GM12878 (cell line): Measurements from ENCODE around the gene FBXO3. TPM values are rescaled to one million over a fixed set of nuclear protein-coding genes. Genes with fewer than 3 reads are reported as not detected.

Source experiments
- ATAC-seq: fragments of 200-7000 bp; cut with Tn5 transposase; 3 replicates; pipeline ENCODE4 v1.9.1; 2020; ENCODE audit warnings: mild to moderate bottlenecking, moderate library complexity
- BruUV-seq: library from RNA; stranded (reverse); fragments of 400-500 nt; replicated peaks from 2 replicates; lab custom pipeline; 2021; lab: Mats Ljungman, UMichigan
- CTCF ChIA-PET: fragments of 300-600 bp; sonication (Branson Sonifier 250); formaldehyde crosslinking; extraction: SDS; loops from one replicate; lab custom pipeline; 2021; ENCODE audit warnings: inconsistent platforms; lab: Yijun Ruan, JAX
- POLR2A ChIA-PET: fragments of 350-600 bp; formaldehyde crosslinking; extraction: SDS; loops from one replicate; lab custom pipeline; 2021; ENCODE audit warnings: inconsistent platforms; lab: Charles Lee
- RAD21 ChIA-PET: fragments of 300-600 bp; sonication (Branson Sonifier 250); formaldehyde crosslinking; loops from one replicate; lab custom pipeline; 2023; ENCODE audit warnings: antibody characterized with exemption; ENCODE audit not compliant: unreplicated experiment; lab: Charles Lee
- SMC1A ChIA-PET: fragments of 300-600 bp; sonication (Branson Sonifier 250); formaldehyde crosslinking; loops from one replicate; lab custom pipeline; 2023; ENCODE audit not compliant: unreplicated experiment, uncharacterized antibody; lab: Charles Lee
- DNase-seq: peaks from one replicate; pipeline ENCODE4 v3.0.0-alpha.2; 2011; ENCODE audit warnings: low read depth, low spot score
- FAIRE-seq: peaks from 3 replicates; lab custom pipeline; 2011; peaks lifted over from hg19 to GRCh38; lab: Jason Lieb, UNC
- H2AFZ ChIP-seq: 2 replicates; pipeline ENCODE4 v1.6.0; 2011; ENCODE audit warnings: low read depth, low read length, control low read depth; ENCODE audit not compliant: control insufficient read depth
- H3K27ac ChIP-seq: 2 replicates; pipeline ENCODE4 v1.5.1; 2011; ENCODE audit warnings: control low read depth; ENCODE audit not compliant: control insufficient read depth, insufficient read depth
- H3K27me3 ChIP-seq, 2 experiments: replicated peaks in 1 of 2; 2 replicates each; pipeline versions ENCODE4 v1.6.0 to v1.6.1; 2011; ENCODE audit warnings: low read length in 1 of 2; ENCODE audit not compliant: control insufficient read depth in 2 of 2, insufficient read depth in 2 of 2
- H3K36me3 ChIP-seq, 2 experiments: 2 replicates each; pipeline ENCODE4 v1.5.1; 2011; ENCODE audit warnings: low read length in 1 of 2; ENCODE audit not compliant: control insufficient read depth in 2 of 2, insufficient read depth in 2 of 2
- H3K4me1 ChIP-seq: 2 replicates; pipeline ENCODE4 v1.6.1; 2011; ENCODE audit warnings: mild to moderate bottlenecking, low read length, moderate library complexity, mixed read lengths; ENCODE audit not compliant: control insufficient read depth, insufficient read depth
- H3K4me2 ChIP-seq: 2 replicates; pipeline ENCODE4 v1.6.0; 2011; ENCODE audit warnings: control low read depth; ENCODE audit not compliant: control insufficient read depth, insufficient read depth
- H3K4me3 ChIP-seq: fragments of 200-600 bp; sonication (generic); 2 replicates; pipeline ENCODE4 v1.5.1; 2016
- H3K79me2 ChIP-seq: 2 replicates; pipeline ENCODE4 v1.6.0; 2011; ENCODE audit warnings: low read length; ENCODE audit not compliant: control insufficient read depth, insufficient read depth
- H3K9ac ChIP-seq: 2 replicates; pipeline ENCODE4 v1.8.0; 2011; ENCODE audit warnings: low read length, control low read depth, mixed read lengths; ENCODE audit not compliant: control insufficient read depth, insufficient read depth
- H3K9me3 ChIP-seq: replicated peaks from 3 replicates; pipeline ENCODE4 v1.5.1; 2011; ENCODE audit warnings: mild to moderate bottlenecking, low read length; ENCODE audit not compliant: control insufficient read depth, insufficient read depth
- H4K20me1 ChIP-seq: 2 replicates; pipeline ENCODE4 v1.6.0; 2011; ENCODE audit not compliant: control insufficient read depth, insufficient read depth
- CBX3 ChIP-seq: fragments of 200-600 bp; sonication (generic); IDR thresholded peaks from 2 replicates; pipeline ENCODE4 v1.6.1; 2016; ENCODE audit warnings: low read depth, borderline replicate concordance
- FOS ChIP-seq: IDR thresholded peaks from 3 replicates; pipeline ENCODE4 v1.6.1; 2011; ENCODE audit warnings: borderline replicate concordance; ENCODE audit not compliant: insufficient read length; ENCODE audit errors: extremely low read depth
- IRF4 ChIP-seq: IDR thresholded peaks from 2 replicates; pipeline ENCODE4 v1.6.1; 2011; ENCODE audit warnings: low read depth, low read length
- MXI1 ChIP-seq: fragments of 150-350 bp; IDR thresholded peaks from 2 replicates; pipeline ENCODE4 v1.6.1; 2011; ENCODE audit warnings: low read depth, mild to moderate bottlenecking, inconsistent platforms, low read length, improper control_type of control experiment
- PML ChIP-seq: IDR thresholded peaks from 2 replicates; pipeline ENCODE4 v1.6.1; 2012; ENCODE audit warnings: low read length, inconsistent platforms
- ZNF622 ChIP-seq: fragments of 450-650 bp; IDR thresholded peaks from 2 replicates; pipeline ENCODE4 v1.6.1; 2017; ENCODE audit warnings: mild to moderate bottlenecking, inconsistent platforms
- WGBS: methylation state at CpG from one replicate; pipeline ENCODE4 v1.1.6; 2016; ENCODE audit warnings: low lambda C conversion rate; ENCODE audit not compliant: insufficient replicate concordance, insufficient coverage; ENCODE audit errors: missing lambda C conversion rate; 5-methylcytosine and 5-hydroxymethylcytosine counted together
- in situ Hi-C: fragments of 300-500 bp; cut with MboI; formaldehyde crosslinking; loops from 9 replicates; pipeline ENCODE4 v1.14.3; 2018; ENCODE audit warnings: mixed read lengths
- intact Hi-C: fragments of 100-400 bp; cut with micrococcal nuclease; formaldehyde crosslinking; loops from one replicate; pipeline ENCODE4 v1.14.2; 2022; ENCODE audit not compliant: unreplicated experiment
- polyA plus RNA-seq, 11 experiments: library from polyadenylated mRNA; depleted of rRNA in 4 of 11; unstranded in 6 of 11; stranded (reverse) in 5 of 11; fragments of >200 nt; fragmentation: Nextera tagmentation in 4 of 11; fragmentation: Illumina TruSeq in 1 of 11; extraction: Ambion mirVana in 4 of 11; extraction: Trizol in 1 of 11; gene quantifications; 1 replicate in 1 of 11; 2 replicates in 10 of 11; pipeline versions ENCODE4 v1.2.1 to v1.2.3, GENCODE V29; 2011 to 2016; ENCODE audit warnings: inconsistent platforms in 2 of 11, missing spikeins in 2 of 11, low read depth in 1 of 11
- total RNA-seq, 4 experiments: library from RNA; depleted of rRNA in 3 of 4; stranded (reverse); fragments of >200 nt in 3 of 4; fragmentation: Illumina TruSeq in 1 of 4; extraction: Trizol in 1 of 4; gene quantifications; 2 replicates each; pipeline versions ENCODE4 v1.2.1 to v1.2.3, GENCODE V29; 2013 to 2021
- TF ChIP-seq, protein P1 (sequence below): fragments of 450-650 bp; IDR thresholded peaks from 2 replicates; pipeline ENCODE4 v1.6.1; 2017; ENCODE audit warnings: borderline replicate concordance

FBXO3 gene
- total and polyA plus RNA-seq, 10 of the 15 experiments (the other 5 are each of a cell fraction or from before 2014, with no cell fraction given) = 8.9 to 33.4 (median 13.8) TPM

DNA sequence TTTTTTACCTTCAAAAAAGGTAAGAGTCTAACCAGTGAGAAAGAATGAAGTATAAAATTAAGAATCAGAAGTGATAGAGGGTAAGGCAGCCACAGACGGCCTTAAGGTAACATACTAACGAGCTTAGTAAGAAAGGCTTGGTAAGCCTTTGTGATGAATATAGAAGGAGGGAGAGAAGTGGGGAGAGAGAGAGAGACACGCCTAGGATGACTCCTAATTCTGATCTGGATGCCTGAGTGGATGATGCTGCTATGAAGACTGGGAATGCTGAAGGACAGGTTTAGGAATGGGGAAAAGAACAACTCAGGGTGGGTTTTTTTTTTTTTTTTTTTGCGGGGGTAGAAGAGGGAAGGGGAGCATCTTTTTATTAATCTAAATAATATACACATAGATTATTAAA is 4.8 kb downstream of the FBXO3 start:
- intact Hi-C loops (no loop called here), in situ Hi-C loops (no loop called here)
- Histone ChIP-seq H2AFZ (no peak overlapping the region), H3K4me3 (no peak overlapping the region), H4K20me1 (peaks cover 2% of the 10 kb centered on the region; the same call in 1 of the 2 replicates), H3K4me2 (no peak overlapping the region), H3K36me3 (peaks cover 0 to 3% of the 10 kb centered on the region in 2 experiments; a peak in 2 of 4 replicates), H3K79me2 (peaks cover 3% of the 10 kb centered on the region), H3K27me3 (no peaks in the 10 kb centered on the region), H3K9ac (no peak overlapping the region), H3K27ac (no peak overlapping the region), H3K9me3 (no peaks in the 10 kb centered on the region), H3K4me1 (peaks cover 3% of the 10 kb centered on the region; the same call in 1 of the 2 replicates)
- 97% methylated on average over 3 of the region's 4 CpGs for WGBS
- RAD21 ChIA-PET = interaction anchor here (0.5 kb wide), 1 partner anchor 33 kb away, joined by 3 read pairs; the partner anchor contains the start of gene CD59
- no TSS peak for BruUV-seq
- ATAC-seq (no peak), DNase-seq (no peak), FAIRE-seq (no peak)
- CTCF ChIA-PET = interaction anchor here (0.9 kb wide), 1 partner anchor 12 kb away, joined by 3 read pairs; no protein-coding TSS in a partner anchor
- POLR2A ChIA-PET = interaction anchor here (1.1 kb wide), 1 partner anchor 8 kb away, joined by 3 read pairs; no protein-coding TSS in a partner anchor
- TF ChIP-seq PML = no peak
- TF ChIP-seq, protein P1, sequence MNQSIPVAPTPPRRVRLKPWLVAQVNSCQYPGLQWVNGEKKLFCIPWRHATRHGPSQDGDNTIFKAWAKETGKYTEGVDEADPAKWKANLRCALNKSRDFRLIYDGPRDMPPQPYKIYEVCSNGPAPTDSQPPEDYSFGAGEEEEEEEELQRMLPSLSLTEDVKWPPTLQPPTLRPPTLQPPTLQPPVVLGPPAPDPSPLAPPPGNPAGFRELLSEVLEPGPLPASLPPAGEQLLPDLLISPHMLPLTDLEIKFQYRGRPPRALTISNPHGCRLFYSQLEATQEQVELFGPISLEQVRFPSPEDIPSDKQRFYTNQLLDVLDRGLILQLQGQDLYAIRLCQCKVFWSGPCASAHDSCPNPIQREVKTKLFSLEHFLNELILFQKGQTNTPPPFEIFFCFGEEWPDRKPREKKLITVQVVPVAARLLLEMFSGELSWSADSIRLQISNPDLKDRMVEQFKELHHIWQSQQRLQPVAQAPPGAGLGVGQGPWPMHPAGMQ = no peak
- TF ChIP-seq IRF4 = no peak
- SMC1A ChIA-PET = interaction anchor here (0.6 to 1.2 kb wide), 2 partner anchors 16 to 36 kb away, joined by 3 to 5 read pairs; no protein-coding TSS in a partner anchor

DNA sequence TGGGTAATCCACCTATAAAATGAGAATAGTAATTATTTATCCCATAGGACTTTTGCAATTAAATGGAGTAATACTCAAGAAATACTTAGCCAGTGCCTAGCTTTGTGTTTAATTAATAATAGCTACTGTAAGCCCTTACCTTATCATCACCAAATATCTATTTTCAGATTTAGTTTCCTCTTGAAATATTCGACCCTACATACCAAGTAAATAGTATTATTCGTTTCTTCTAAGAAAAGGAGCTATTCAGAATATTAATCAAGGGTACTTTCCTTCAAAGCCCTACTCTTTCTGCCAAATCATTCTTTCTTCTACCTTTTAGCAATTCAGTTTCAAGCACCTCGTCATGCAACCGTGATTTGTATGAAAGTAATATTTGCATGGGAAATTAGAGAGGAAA is 6.7 kb downstream of the FBXO3 start:
- Histone ChIP-seq H3K9me3 (no peaks in the 10 kb centered on the region), H3K36me3 (peaks cover 0 to 3% of the 10 kb centered on the region in 2 experiments; a peak in 2 of 4 replicates), H3K4me2 (no peak overlapping the region), H3K4me1 (no peaks in the 10 kb centered on the region), H4K20me1 (peaks cover 2% of the 10 kb centered on the region; the same call in 1 of the 2 replicates), H3K4me3 (no peak overlapping the region), H3K79me2 (no peaks in the 10 kb centered on the region), H2AFZ (no peak overlapping the region), H3K9ac (no peak overlapping the region), H3K27ac (no peak overlapping the region), H3K27me3 (no peaks in the 10 kb centered on the region)
- POLR2A ChIA-PET = no interaction called here
- FAIRE-seq (no peak), DNase-seq (no peak), ATAC-seq (no peak)
- intact Hi-C loops (no loop called here), in situ Hi-C loops (no loop called here)
- RAD21 ChIA-PET = interaction anchor here (1.4 to 1.6 kb wide), 3 partner anchors 25 to 42 kb away, joined by 3 to 5 read pairs (median 4); no protein-coding TSS in a partner anchor
- 2% methylated on average over 4 of the region's 4 CpGs for WGBS
- TF ChIP-seq FOS (no peak), IRF4 (no peak), ZNF622 (no peak), CBX3 (no peak), MXI1 (no peak)
- CTCF ChIA-PET = interaction anchor here (1.4 to 1.6 kb wide), 3 partner anchors 11 to 39 kb away, joined by 4 to 7 read pairs (median 6); no protein-coding TSS in a partner anchor
- SMC1A ChIA-PET = interaction anchor here (0.8 to 3.7 kb wide), 4 partner anchors 8 to 28 kb away, joined by 3 to 32 read pairs (median 6); no protein-coding TSS in a partner anchor
- BruUV-seq = no TSS peak
